ENCODE results near the gene ATF7IP.
"Not testable (repeated sequence)": the region's sequence is repeated elsewhere in the genome, so short reads cannot be mapped to it uniquely, and the experiment has no call there.

GRCh38 chr12:14351524-14351923 lies 14.0 kb upstream of the ATF7IP start:
- TF ChIP-seq POLR2A, CTCF (IDR thresholded peaks at IDR 0.05): not testable (repeated sequence)

Data from upper lobe of left lung (tissue), 4 donors.